Measurements from ENCODE around the gene ANKDD1A. TPM values are rescaled to one million over a fixed set of nuclear protein-coding genes. Genes with fewer than 3 reads are reported as not detected.

ANKDD1A gene
- total RNA-seq, 4 donors from 2014 or later, result 2.1 to 3.6 (median 2.8) TPM

- H3K4me1 ChIP-seq, result no peaks in the 10 kb centered on the region
- no peak overlapping the region for H3K27ac ChIP-seq
- H3K9me3 ChIP-seq, result no peaks in the 10 kb centered on the region
- peaks cover 48% of the 10 kb centered on the region for H3K36me3 ChIP-seq
- no peaks in the 10 kb centered on the region for H3K27me3 ChIP-seq
- no peak for DNase-seq (ENCODE audit: low spot score in 2 of 2)
- TF ChIP-seq POLR2AphosphoS5 (IDR thresholded peaks at IDR 0.05) (no peak), POLR2A (IDR thresholded peaks at IDR 0.05) (no peak), CTCF (IDR thresholded peaks at IDR 0.05) (no peak), EP300 (IDR thresholded peaks at IDR 0.05) (no peak)
- WGBS, result 70% methylated on average over 3 of the region's 12 CpGs
- H3K4me3 ChIP-seq, result no peak overlapping the region
Observed at GRCh38 chr15:64865126-64865997, 46.3 kb upstream of the ANKDD1A start.

GRCh38 chr15:64865998-64866520, 45.6 kb upstream of the ANKDD1A start:
- no peak overlapping the region for H3K4me3 ChIP-seq
- no peaks in the 10 kb centered on the region for H3K27me3 ChIP-seq
- no peak overlapping the region for H3K27ac ChIP-seq
- TF ChIP-seq EP300 (IDR thresholded peaks at IDR 0.05) (no peak), POLR2AphosphoS5 (IDR thresholded peaks at IDR 0.05) (no peak), POLR2A (IDR thresholded peaks at IDR 0.05) (no peak), CTCF (IDR thresholded peaks at IDR 0.05) (no peak)
- H3K4me1 ChIP-seq, result no peaks in the 10 kb centered on the region
- DNase-seq (ENCODE audit: low spot score in 2 of 2), result no peak
- WGBS, result 69% methylated on average over 4 of the region's 6 CpGs
- no peaks in the 10 kb centered on the region for H3K9me3 ChIP-seq
- peaks cover 46% of the 10 kb centered on the region for H3K36me3 ChIP-seq

GRCh38 chr15:64869501-64869900, 42.2 kb upstream of the ANKDD1A start:
- TF ChIP-seq POLR2A (IDR thresholded peaks at IDR 0.05) (no peak), EP300 (IDR thresholded peaks at IDR 0.05) (no peak), CTCF (IDR thresholded peaks at IDR 0.05) (no peak), POLR2AphosphoS5 (IDR thresholded peaks at IDR 0.05) (no peak)
- H3K27me3 ChIP-seq, result no peaks in the 10 kb centered on the region
- H3K27ac ChIP-seq, result no peak overlapping the region
- no peak for DNase-seq (ENCODE audit: low spot score in 2 of 2)
- no peak overlapping the region for H3K4me3 ChIP-seq
- H3K36me3 ChIP-seq, result peaks cover 19% of the 10 kb centered on the region
- no peaks in the 10 kb centered on the region for H3K4me1 ChIP-seq
- no peaks in the 10 kb centered on the region for H3K9me3 ChIP-seq

GRCh38 chr15:64870353-64870752, 41.3 kb upstream of the ANKDD1A start:
- Histone ChIP-seq H3K27ac (no peak overlapping the region), H3K4me1 (no peaks in the 10 kb centered on the region), H3K9me3 (no peaks in the 10 kb centered on the region), H3K27me3 (no peaks in the 10 kb centered on the region), H3K36me3 (peaks cover 11% of the 10 kb centered on the region), H3K4me3 (no peak overlapping the region)
- TF ChIP-seq EP300 (IDR thresholded peaks at IDR 0.05) (no peak), POLR2AphosphoS5 (IDR thresholded peaks at IDR 0.05) (no peak), POLR2A (IDR thresholded peaks at IDR 0.05) (no peak), CTCF (IDR thresholded peaks at IDR 0.05) (no peak)
- WGBS, result 89% methylated on average over 9 of the region's 9 CpGs
- DNase-seq (ENCODE audit: low spot score in 2 of 2), result no peak

GRCh38 chr15:64875641-64876223, 36.0 kb upstream of the ANKDD1A start:
- WGBS, result 81% methylated on average over 3 of the region's 3 CpGs
- H3K36me3 ChIP-seq, result no peaks in the 10 kb centered on the region
- H3K27me3 ChIP-seq, result no peaks in the 10 kb centered on the region
- H3K4me3 ChIP-seq, result no peak overlapping the region
- peaks cover 12% of the 10 kb centered on the region for H3K4me1 ChIP-seq
- DNase-seq (ENCODE audit: low spot score in 2 of 2), result no peak
- no peaks in the 10 kb centered on the region for H3K9me3 ChIP-seq
- no peak for TF ChIP-seq POLR2AphosphoS5 (IDR thresholded peaks at IDR 0.05)
- no peak for TF ChIP-seq EP300 (IDR thresholded peaks at IDR 0.05)
- TF ChIP-seq CTCF (IDR thresholded peaks at IDR 0.05), result no peak
- TF ChIP-seq POLR2A (IDR thresholded peaks at IDR 0.05), result no peak
- no peak overlapping the region for H3K27ac ChIP-seq
